Uterus (tissue), 4 donors: ENCODE measurements around the gene HTT. TPM values are rescaled to one million over a fixed set of nuclear protein-coding genes. Genes with fewer than 3 reads are reported as not detected.

Source experiments
- DNase-seq, 2 donors: peaks; one replicate each; pipeline ENCODE4 v3.0.0-alpha.2; 2019 to 2020
- H3K27ac ChIP-seq, 2 donors: fragments of 200-600 bp; sonication (generic); 1 replicate in 1 of 2; 2 replicates in 1 of 2; pipeline ENCODE4 v1.5.1; 2016 to 2018
- H3K27me3 ChIP-seq, 2 donors: fragments of 200-600 bp; sonication (generic); one replicate each; pipeline ENCODE4 v1.5.1; 2018 to 2019; ENCODE audit warnings: control low read depth in 1 of 2
- H3K36me3 ChIP-seq, 2 donors: fragments of 200-600 bp; sonication (generic); one replicate each; pipeline ENCODE4 v1.5.1; 2019; ENCODE audit warnings: control low read depth in 1 of 2
- H3K4me1 ChIP-seq, 2 donors: fragments of 200-600 bp; sonication (generic); one replicate each; pipeline ENCODE4 v1.5.1; 2018 to 2019; ENCODE audit warnings: control low read depth in 1 of 2
- H3K4me3 ChIP-seq, 2 donors: fragments of 200-600 bp; sonication (generic); 1 replicate in 1 of 2; 2 replicates in 1 of 2; pipeline ENCODE4 v1.5.1; 2018 to 2019; ENCODE audit warnings: mild to moderate bottlenecking in 1 of 2
- H3K9me3 ChIP-seq, 2 donors: fragments of 200-600 bp; sonication (generic); one replicate each; pipeline ENCODE4 v1.5.1; 2019; ENCODE audit warnings: control low read depth in 1 of 2
- POLR2A ChIP-seq, 2 donors: fragments of 450-650 bp; IDR thresholded peaks; one replicate each; pipeline ENCODE4 v1.6.1; 2016; ENCODE audit warnings: antibody characterized with exemption in 2 of 2, mild to moderate bottlenecking in 1 of 2, moderate library complexity in 1 of 2
- intact Hi-C: fragments of 100-400 bp; cut with DNase I; formaldehyde crosslinking; loops from one replicate; pipeline ENCODE4 v1.15.1; 2023; ENCODE audit warnings: low total_unique reads
- total RNA-seq, 4 donors: library from RNA; depleted of rRNA in 3 of 4; stranded (reverse); fragments of >200 nt in 3 of 4; gene quantifications; one replicate each; pipeline versions ENCODE4 v1.1.0 to v1.2.4, GENCODE V29; 2014 to 2023
- TF ChIP-seq, protein P1 (sequence below), 4 experiments: fragments of 200-600 bp in 2 of 4; fragments of 450-650 bp in 2 of 4; sonication (generic) in 2 of 4; IDR thresholded peaks; one replicate each; pipeline ENCODE4 v1.5.1; 2016 to 2019; ENCODE audit warnings: antibody characterized with exemption in 4 of 4, mild to moderate bottlenecking in 2 of 4, moderate library complexity in 1 of 4
- donor health status: DM: yes; HTN: yes; CAD: no.

Gene HTT
- total RNA-seq, 4 donors from 2014 or later, result 10.9 to 81.4 (median 49.8) TPM

DNA sequence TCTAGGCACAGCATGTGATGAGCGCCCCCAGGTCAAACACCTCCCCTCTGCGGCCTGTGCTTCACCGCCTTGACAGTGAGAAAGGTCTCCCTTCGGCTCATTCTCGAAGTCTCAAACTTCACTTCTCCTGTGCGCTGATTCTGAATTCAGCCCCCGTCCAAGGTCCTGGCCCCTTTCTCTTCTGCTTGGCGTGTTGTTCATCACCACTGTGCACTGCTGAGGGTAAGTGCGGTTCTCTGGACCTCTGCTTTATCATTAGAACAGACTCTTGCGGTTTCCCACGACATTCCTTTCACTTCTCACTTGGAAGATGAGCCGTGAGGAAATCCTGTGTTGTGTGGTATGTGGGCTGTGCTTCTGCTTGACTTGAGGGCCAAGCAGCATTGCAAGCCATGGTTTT is 12.0 kb upstream of the HTT start:
- DNase-seq, result no peak
- H3K9me3 ChIP-seq, result no peaks in the 10 kb centered on the region

GRCh38 chr4:3065551-3065950 is 8.9 kb upstream of the HTT start:
- Histone ChIP-seq H3K4me1 (no peaks in the 10 kb centered on the region), H3K27me3 (no peaks in the 10 kb centered on the region), H3K9me3 (no peaks in the 10 kb centered on the region), H3K36me3 (no peaks in the 10 kb centered on the region), H3K27ac (no peak overlapping the region), H3K4me3 (no peak overlapping the region)
- intact Hi-C loops, result no loop called here
- DNase-seq, result no peak
- TF ChIP-seq, protein P1, sequence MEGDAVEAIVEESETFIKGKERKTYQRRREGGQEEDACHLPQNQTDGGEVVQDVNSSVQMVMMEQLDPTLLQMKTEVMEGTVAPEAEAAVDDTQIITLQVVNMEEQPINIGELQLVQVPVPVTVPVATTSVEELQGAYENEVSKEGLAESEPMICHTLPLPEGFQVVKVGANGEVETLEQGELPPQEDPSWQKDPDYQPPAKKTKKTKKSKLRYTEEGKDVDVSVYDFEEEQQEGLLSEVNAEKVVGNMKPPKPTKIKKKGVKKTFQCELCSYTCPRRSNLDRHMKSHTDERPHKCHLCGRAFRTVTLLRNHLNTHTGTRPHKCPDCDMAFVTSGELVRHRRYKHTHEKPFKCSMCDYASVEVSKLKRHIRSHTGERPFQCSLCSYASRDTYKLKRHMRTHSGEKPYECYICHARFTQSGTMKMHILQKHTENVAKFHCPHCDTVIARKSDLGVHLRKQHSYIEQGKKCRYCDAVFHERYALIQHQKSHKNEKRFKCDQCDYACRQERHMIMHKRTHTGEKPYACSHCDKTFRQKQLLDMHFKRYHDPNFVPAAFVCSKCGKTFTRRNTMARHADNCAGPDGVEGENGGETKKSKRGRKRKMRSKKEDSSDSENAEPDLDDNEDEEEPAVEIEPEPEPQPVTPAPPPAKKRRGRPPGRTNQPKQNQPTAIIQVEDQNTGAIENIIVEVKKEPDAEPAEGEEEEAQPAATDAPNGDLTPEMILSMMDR (IDR thresholded peaks at IDR 0.05), result no peak
- TF ChIP-seq POLR2A (IDR thresholded peaks at IDR 0.05), result no peak

More for the DNA sequence above, 12.0 kb upstream of the HTT start:
- intact Hi-C loops, result no loop called here
- no peaks in the 10 kb centered on the region for H3K27me3 ChIP-seq
- H3K27ac ChIP-seq, result no peak overlapping the region
- no peaks in the 10 kb centered on the region for H3K36me3 ChIP-seq
- H3K4me3 ChIP-seq, result no peak overlapping the region
- no peaks in the 10 kb centered on the region for H3K4me1 ChIP-seq
- TF ChIP-seq, protein P1 (IDR thresholded peaks at IDR 0.05), result no peak
- TF ChIP-seq POLR2A (IDR thresholded peaks at IDR 0.05), result no peak

DNA sequence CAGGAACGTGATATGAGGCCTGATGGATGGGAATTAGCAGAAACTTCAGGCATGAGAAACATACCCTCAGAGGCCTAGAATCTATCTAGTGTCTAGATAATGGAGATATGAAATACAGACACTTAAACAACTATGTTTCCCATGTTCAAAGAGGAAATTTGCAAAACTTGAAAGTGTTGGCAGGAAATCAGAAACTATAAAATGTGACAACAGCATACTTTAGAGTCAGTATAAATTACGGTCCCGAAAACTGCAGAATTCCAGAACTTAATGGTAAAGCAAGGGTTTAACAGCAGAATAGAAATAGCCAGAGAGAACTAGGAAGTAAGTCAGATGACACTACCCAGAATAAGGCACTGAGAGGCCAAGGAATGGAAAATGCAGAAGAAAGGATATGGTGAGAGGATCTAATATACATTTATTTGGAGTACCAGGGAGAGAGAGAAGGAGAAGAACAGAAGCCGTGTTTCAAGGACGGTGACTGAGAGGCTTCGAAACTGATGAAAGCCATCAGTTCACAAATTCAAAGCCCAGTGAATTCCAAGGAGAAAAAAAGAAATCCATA is 7.6 kb upstream of the HTT start:
- TF ChIP-seq, protein P1 (IDR thresholded peaks at IDR 0.05), result no peak
- TF ChIP-seq POLR2A (IDR thresholded peaks at IDR 0.05), result no peak
- no peak overlapping the region for H3K27ac ChIP-seq
- intact Hi-C loops, result no loop called here
- no peaks in the 10 kb centered on the region for H3K9me3 ChIP-seq
- no peaks in the 10 kb centered on the region for H3K4me1 ChIP-seq
- DNase-seq, result no peak
- no peak overlapping the region for H3K4me3 ChIP-seq
- no peaks in the 10 kb centered on the region for H3K27me3 ChIP-seq
- no peaks in the 10 kb centered on the region for H3K36me3 ChIP-seq

DNA sequence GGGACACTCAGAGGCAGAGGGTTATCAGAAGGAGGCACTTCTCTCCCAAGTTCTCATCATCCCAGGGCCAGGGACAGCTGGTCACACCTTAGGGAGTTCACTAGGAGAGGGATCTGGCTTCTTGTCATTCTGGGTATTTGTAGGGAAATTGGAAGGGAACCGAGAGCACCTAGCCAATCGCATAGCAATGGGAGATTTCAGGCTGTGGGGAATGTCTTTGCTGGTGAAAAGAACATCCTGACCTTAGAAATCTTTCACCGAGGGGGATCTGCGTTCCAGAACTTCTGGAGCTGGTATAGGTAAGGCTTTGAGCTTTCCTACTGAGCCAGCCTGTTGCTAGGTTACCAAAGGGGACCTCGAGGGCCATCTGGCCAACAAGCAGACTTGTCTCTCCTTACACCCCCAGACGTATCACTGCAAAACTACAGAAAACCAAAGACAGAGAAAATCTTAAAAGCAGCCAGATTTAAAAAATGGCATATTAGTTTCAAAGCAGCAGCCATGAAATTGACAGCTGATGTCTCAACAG is 6.9 kb upstream of the HTT start:
- H3K4me3 ChIP-seq, result no peak overlapping the region
- no peaks in the 10 kb centered on the region for H3K27me3 ChIP-seq
- H3K9me3 ChIP-seq, result no peaks in the 10 kb centered on the region
- H3K27ac ChIP-seq, result no peak overlapping the region
- TF ChIP-seq, protein P1 (IDR thresholded peaks at IDR 0.05), result no peak
- no peak for TF ChIP-seq POLR2A (IDR thresholded peaks at IDR 0.05)
- DNase-seq, result no peak
- no peaks in the 10 kb centered on the region for H3K4me1 ChIP-seq
- no peaks in the 10 kb centered on the region for H3K36me3 ChIP-seq
- intact Hi-C loops, result no loop called here

DNA sequence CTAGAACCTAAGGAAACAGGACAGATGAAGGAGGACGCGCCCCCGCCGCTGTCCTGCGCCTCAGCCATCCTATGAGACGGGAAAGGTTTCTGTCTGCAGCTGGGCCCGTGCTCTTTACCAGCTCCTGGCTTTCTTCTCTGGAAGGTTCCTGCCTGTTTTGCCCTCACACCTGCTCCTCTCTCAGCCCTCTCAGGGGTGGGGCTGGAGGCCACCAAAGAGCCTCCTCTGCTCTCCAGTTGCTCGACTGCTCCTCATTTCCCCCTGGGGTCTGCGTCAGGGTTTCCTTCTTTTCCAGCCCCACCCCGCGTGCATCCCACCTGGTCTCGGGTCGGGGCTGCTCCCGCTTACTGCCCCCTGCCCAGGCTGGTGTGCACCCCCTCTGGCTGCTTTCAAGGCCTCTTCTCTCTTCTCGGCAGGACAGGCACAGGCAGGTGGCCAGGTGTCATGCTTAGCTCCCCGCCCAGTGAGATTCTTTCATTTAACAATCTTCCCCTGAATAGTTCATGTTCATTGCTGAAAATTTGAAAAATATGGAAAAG is 4.8 kb upstream of the HTT start:
- Histone ChIP-seq H3K9me3 (no peaks in the 10 kb centered on the region), H3K27ac (no peak overlapping the region), H3K27me3 (no peaks in the 10 kb centered on the region), H3K4me3 (no peak overlapping the region), H3K36me3 (no peaks in the 10 kb centered on the region), H3K4me1 (no peaks in the 10 kb centered on the region)
- intact Hi-C loops, result no loop called here
- no peak for TF ChIP-seq POLR2A (IDR thresholded peaks at IDR 0.05)
- TF ChIP-seq, protein P1 (IDR thresholded peaks at IDR 0.05), result no peak
- DNase-seq, result no peak
